RWPE2 (cell line): ENCODE results near the gene DNLZ.

Source experiments
- ATAC-seq: fragments of 200-7000 bp; cut with Tn5 transposase; 3 replicates; pipeline ENCODE4 v1.9.1; 2021; ENCODE audit warnings: low read depth
- DNase-seq: peaks from one replicate; pipeline ENCODE4 v3.0.0-alpha.2; 2020; ENCODE audit warnings: low spot score
- H3K27ac ChIP-seq: fragments of 450-650 bp; 2 replicates; pipeline ENCODE4 v1.5.1; 2017; ENCODE audit warnings: mild to moderate bottlenecking; ENCODE audit not compliant: poor library complexity, severe bottlenecking
- H3K27me3 ChIP-seq: fragments of 250-450 bp; sonication (Bioruptor Pico); 2 replicates; pipeline ENCODE4 v1.5.1; 2021; ENCODE audit warnings: mild to moderate bottlenecking, moderate library complexity; ENCODE audit not compliant: insufficient read depth, poor library complexity, severe bottlenecking
- H3K36me3 ChIP-seq: fragments of 250-450 bp; sonication (Bioruptor Pico); 2 replicates; pipeline ENCODE4 v1.5.1; 2020; ENCODE audit warnings: low read depth, mild to moderate bottlenecking, moderate library complexity
- H3K4me1 ChIP-seq: fragments of 250-450 bp; sonication (Bioruptor Pico); 2 replicates; pipeline ENCODE4 v1.5.1; 2021; ENCODE audit warnings: mild to moderate bottlenecking, moderate library complexity; ENCODE audit not compliant: insufficient read depth, poor library complexity, severe bottlenecking
- H3K4me3 ChIP-seq: fragments of 250-450 bp; sonication (Bioruptor Pico); 2 replicates; pipeline ENCODE4 v1.5.1; 2021; ENCODE audit warnings: mild to moderate bottlenecking, moderate library complexity; ENCODE audit not compliant: severe bottlenecking
- H3K9me3 ChIP-seq: fragments of 250-450 bp; sonication (Bioruptor Pico); 2 replicates; pipeline ENCODE4 v1.5.1; 2021; ENCODE audit warnings: mild to moderate bottlenecking, moderate library complexity; ENCODE audit not compliant: severe bottlenecking
- CTCF ChIP-seq: fragments of 450-650 bp; IDR thresholded peaks from one replicate; pipeline ENCODE4 v1.5.1; 2017; ENCODE audit warnings: mild to moderate bottlenecking, moderate library complexity; ENCODE audit not compliant: poor library complexity, severe bottlenecking

The DNLZ gene

GRCh38 chr9:136403915-136404800 lies 40.6 kb upstream of the DNLZ start:
- ATAC-seq: no peak
- Histone ChIP-seq H3K9me3 (no peaks in the 10 kb centered on the region), H3K27ac (no peak overlapping the region), H3K36me3 (peaks cover 55% of the 10 kb centered on the region), H3K27me3 (no peaks in the 10 kb centered on the region), H3K4me1 (no peaks in the 10 kb centered on the region), H3K4me3 (no peak overlapping the region)
- no peak for TF ChIP-seq CTCF
- peak; percentile 48 for DNase-seq

GRCh38 chr9:136403538-136403914 lies 40.0 kb upstream of the DNLZ start:
- Histone ChIP-seq H3K4me3 (no peak overlapping the region), H3K36me3 (peaks cover 54% of the 10 kb centered on the region), H3K9me3 (no peaks in the 10 kb centered on the region), H3K27me3 (no peaks in the 10 kb centered on the region), H3K4me1 (no peaks in the 10 kb centered on the region), H3K27ac (no peak overlapping the region)
- DNase-seq: no peak
- ATAC-seq: no peak
- no peak for TF ChIP-seq CTCF

GRCh38 chr9:136402067-136402466 lies 38.5 kb upstream of the DNLZ start:
- no peak for DNase-seq
- Histone ChIP-seq H3K27ac (no peak overlapping the region), H3K36me3 (peaks cover 52% of the 10 kb centered on the region), H3K4me1 (no peaks in the 10 kb centered on the region), H3K9me3 (no peaks in the 10 kb centered on the region), H3K27me3 (no peaks in the 10 kb centered on the region), H3K4me3 (no peak overlapping the region)
- no peak for ATAC-seq
- no peak for TF ChIP-seq CTCF

GRCh38 chr9:136401173-136401922 lies 37.8 kb upstream of the DNLZ start:
- ATAC-seq: no peak
- no peak overlapping the region for H3K27ac ChIP-seq

More at GRCh38 chr9:136401173-136401922, 37.8 kb upstream of the DNLZ start:
- H3K36me3 ChIP-seq: peaks cover 52% of the 10 kb centered on the region
- TF ChIP-seq CTCF: no peak
- no peaks in the 10 kb centered on the region for H3K9me3 ChIP-seq
- no peaks in the 10 kb centered on the region for H3K4me1 ChIP-seq
- H3K4me3 ChIP-seq: no peak overlapping the region
- no peak for DNase-seq
- no peaks in the 10 kb centered on the region for H3K27me3 ChIP-seq
